Spleen (tissue), 11 donors: ENCODE data around the gene WT1. TPM values are rescaled to one million over a fixed set of nuclear protein-coding genes. Genes with fewer than 3 reads are reported as not detected.

ENCODE experiments used
- DNase-seq: peaks from one replicate; pipeline ENCODE4 v3.0.0-alpha.2; 2020
- H3K27ac ChIP-seq, 8 donors: fragments of 200-600 bp; sonication (generic) in 7 of 8; 1 replicate in 4 of 8; 2 replicates in 4 of 8; pipeline versions ENCODE4 v1.5.0 to v1.8.0; 2016 to 2021; ENCODE audit warnings: inconsistent platforms in 4 of 8, mild to moderate bottlenecking in 4 of 8, moderate library complexity in 1 of 8
- H3K27me3 ChIP-seq, 7 donors: fragments of 200-600 bp; sonication (generic) in 6 of 7; replicated peaks in 1 of 7; 1 replicate in 4 of 7; 2 replicates in 3 of 7; pipeline versions ENCODE4 v1.5.0 to v1.8.0; 2016 to 2021; ENCODE audit warnings: inconsistent platforms in 3 of 7, mild to moderate bottlenecking in 1 of 7
- H3K36me3 ChIP-seq, 6 donors: fragments of 200-600 bp; sonication (generic) in 5 of 6; 1 replicate in 4 of 6; 2 replicates in 2 of 6; pipeline versions ENCODE4 v1.5.0 to v1.8.0; 2016 to 2021; ENCODE audit warnings: inconsistent platforms in 2 of 6
- H3K4me1 ChIP-seq, 6 donors: fragments of 200-600 bp; sonication (generic) in 5 of 6; 1 replicate in 3 of 6; 2 replicates in 3 of 6; pipeline versions ENCODE4 v1.5.0 to v1.8.0; 2016 to 2021; ENCODE audit warnings: inconsistent platforms in 3 of 6
- H3K4me3 ChIP-seq, 8 donors: fragments of 200-600 bp; sonication (generic) in 7 of 8; 1 replicate in 4 of 8; 2 replicates in 4 of 8; pipeline versions ENCODE4 v1.5.0 to v1.8.0; 2016 to 2021; ENCODE audit warnings: inconsistent platforms in 4 of 8, mild to moderate bottlenecking in 4 of 8, moderate library complexity in 2 of 8
- H3K9me3 ChIP-seq, 8 donors: fragments of 200-600 bp; sonication (generic) in 7 of 8; 1 replicate in 4 of 8; 2 replicates in 4 of 8; pipeline versions ENCODE4 v1.5.0 to v1.8.0; 2016 to 2021; ENCODE audit warnings: inconsistent platforms in 4 of 8
- CTCF ChIP-seq, 11 experiments: fragments of 200-600 bp in 7 of 11; fragments of 450-650 bp in 4 of 11; sonication (generic) in 4 of 11; IDR thresholded peaks in 8 of 11; conservative IDR thresholded peaks in 3 of 11; 1 replicate in 7 of 11; 2 replicates in 4 of 11; pipeline versions ENCODE4 v1.4.0 to v1.8.0; 2016 to 2021; ENCODE audit warnings: antibody characterized with exemption in 11 of 11, inconsistent platforms in 4 of 11, mild to moderate bottlenecking in 1 of 11
- POLR2A ChIP-seq, 3 donors: fragments of 450-650 bp; IDR thresholded peaks; one replicate each; pipeline ENCODE4 v1.5.1; 2017; ENCODE audit warnings: antibody characterized with exemption in 3 of 3, mild to moderate bottlenecking in 1 of 3
- POLR2AphosphoS5 ChIP-seq, 3 donors: sonication (generic); formaldehyde crosslinking; IDR thresholded peaks; one replicate each; pipeline ENCODE4 v1.5.1; 2017; ENCODE audit warnings: antibody characterized with exemption in 3 of 3
- WGBS, 5 donors: extraction: QIAGEN DNeasy Blood & Tissue Kit in 3 of 5; methylation state at CpG; one replicate each; pipeline versions ENCODE4 v1.1.5 to v1.1.7; 2013 to 2018; 5-methylcytosine and 5-hydroxymethylcytosine counted together
- intact Hi-C: fragments of 100-400 bp; cut with DNase I; formaldehyde crosslinking; loops from one replicate; pipeline ENCODE4 v1.15.0; 2023; ENCODE audit warnings: low total_unique reads
- polyA plus RNA-seq, 3 donors: library from polyadenylated mRNA; stranded (reverse); fragments of 200-250 nt; gene quantifications; one replicate each; pipeline ENCODE4 v1.2.1, GENCODE V29; 2013
- total RNA-seq, 7 donors: library from RNA; depleted of rRNA in 3 of 7; stranded (reverse); fragments of >200 nt in 3 of 7; fragmentation: NEBNext Ultra II Directional in 4 of 7; extraction: Animal tissue kit (Norgen Biotek cat#: 25700) in 4 of 7; gene quantifications; one replicate each; pipeline versions ENCODE4 v1.1.0 to v1.2.1, GENCODE V29; 2016 to 2021
- donor health status: healthy with polysubstance abuse.
- donor health status: DM: no; HTN: no; CAD: no; lungs with moderate emphysema.
- donor health status: DM: no; HTN: no; CAD: no.
- donor health status: Bipolar disorder and iron deficiency.
- donor health status: healthy.
- donor health status: DM: no; HTN: no; CAD: no.
- donor health status: DM: yes; HTN: yes; CAD: no.

Gene WT1
- total and polyA plus RNA-seq, 10 donors, result 1.6 to 53.0 (median 26.8) TPM

DNA sequence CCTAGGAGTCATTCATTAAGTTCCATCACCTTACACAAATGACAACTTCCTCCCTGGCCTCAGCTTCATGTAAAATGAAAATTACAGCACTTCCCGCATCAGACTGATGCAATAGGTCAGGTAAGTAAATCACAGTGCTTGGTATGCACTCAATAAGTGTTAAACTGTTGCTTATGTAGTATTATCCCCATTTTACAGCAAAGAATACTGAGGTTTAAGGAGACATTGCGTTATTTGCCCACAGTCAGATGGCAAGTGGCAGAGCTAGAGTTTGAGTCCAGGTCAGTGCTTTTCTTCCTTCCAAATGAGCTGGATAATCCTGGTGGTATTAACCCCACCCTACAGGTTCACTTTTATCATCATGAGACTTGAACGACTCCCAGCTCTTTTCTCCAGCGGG is 29.7 kb downstream of the WT1 start:
- TF ChIP-seq POLR2A (IDR thresholded peaks at IDR 0.05), result no peak
- TF ChIP-seq CTCF (IDR thresholded peaks at IDR 0.05 in 8 of 11, conservative IDR thresholded peaks at IDR 0.05 in 3 of 11), result no peak
- no peak for TF ChIP-seq POLR2AphosphoS5 (IDR thresholded peaks at IDR 0.05)
- intact Hi-C loops, result no loop called here
- H3K4me3 ChIP-seq, result no peak overlapping the region
- WGBS, 5 donors, result 83 to 91% (median 87%) methylated on average over 4 of the region's 4 CpGs
- H3K36me3 ChIP-seq, result no peaks in the 10 kb centered on the region
- no peak overlapping the region for H3K27ac ChIP-seq
- H3K4me1 ChIP-seq, result no peaks in the 10 kb centered on the region
- DNase-seq, result no peak
- H3K9me3 ChIP-seq, result peaks cover 0 to 4% (median 0%) of the 10 kb centered on the region in 8 donors
- peaks cover 0 to 10% (median 0%) of the 10 kb centered on the region in 7 donors for H3K27me3 ChIP-seq

DNA sequence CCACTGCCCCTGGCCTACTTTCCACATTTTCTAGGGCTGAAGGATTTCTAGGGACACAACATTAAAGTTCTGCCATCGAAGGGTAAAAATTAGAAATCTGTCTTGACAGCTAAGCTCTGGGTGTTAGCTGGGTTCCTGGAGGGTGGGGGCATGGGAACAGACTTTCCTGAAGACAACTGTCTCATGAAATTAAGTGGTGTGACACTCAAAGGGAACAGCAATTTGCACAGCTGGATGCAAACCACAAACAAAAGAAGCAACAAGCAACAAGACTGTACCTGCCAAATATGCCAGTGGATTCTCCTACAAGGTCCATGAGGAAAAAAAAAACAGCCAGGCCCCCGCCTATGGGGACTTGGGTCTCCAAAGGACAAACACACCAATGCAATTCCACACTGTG is 32.5 kb downstream of the WT1 start:
- H3K36me3 ChIP-seq, result peaks cover 0 to 6% (median 0%) of the 10 kb centered on the region in 6 donors
- WGBS, 5 donors, result 52 to 83% (median 67%) methylated on average over 2 of the region's 2 CpGs
- peaks cover 0 to 10% (median 0%) of the 10 kb centered on the region in 7 donors for H3K27me3 ChIP-seq
- H3K9me3 ChIP-seq, result peaks cover 0 to 4% (median 0%) of the 10 kb centered on the region in 8 donors
- H3K27ac ChIP-seq, result no peak overlapping the region
- H3K4me1 ChIP-seq, result no peaks in the 10 kb centered on the region
- H3K4me3 ChIP-seq, result no peak overlapping the region
- no peak for DNase-seq
- intact Hi-C loops, result no loop called here
- TF ChIP-seq POLR2AphosphoS5 (IDR thresholded peaks at IDR 0.05), result no peak
- TF ChIP-seq CTCF (IDR thresholded peaks at IDR 0.05 in 8 of 11, conservative IDR thresholded peaks at IDR 0.05 in 3 of 11), result no peak

DNA sequence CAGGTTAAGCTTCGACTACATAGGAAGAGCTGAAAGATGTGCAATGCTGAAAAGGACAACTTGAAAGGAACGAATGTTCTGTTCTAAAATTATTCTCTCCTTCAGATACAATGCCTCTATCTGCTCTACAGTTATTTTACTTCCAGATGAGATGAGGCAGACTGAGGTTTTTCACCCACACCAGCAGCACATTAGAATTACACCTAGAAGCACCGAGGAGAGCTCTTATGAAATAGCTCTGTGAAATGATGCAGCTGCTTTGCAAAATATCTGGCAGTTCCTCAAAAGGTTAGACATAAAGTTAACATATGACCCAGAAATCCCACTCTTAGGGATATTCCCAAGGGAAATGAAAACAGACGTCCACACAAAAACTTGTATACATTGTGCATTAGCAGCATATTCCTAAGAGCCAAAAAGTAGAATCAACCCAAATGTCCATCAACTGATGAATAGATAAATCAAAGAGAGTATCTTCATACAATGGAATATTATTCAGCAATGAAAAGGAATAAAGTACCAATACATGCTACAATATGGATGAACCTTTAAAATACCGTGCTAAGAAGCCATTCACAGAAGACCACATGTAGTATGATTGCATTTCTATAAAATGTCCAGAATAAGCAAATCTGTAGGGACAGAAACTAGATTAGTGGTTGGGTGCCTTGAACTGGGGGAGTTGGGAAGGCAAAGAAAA is 34.5 kb downstream of the WT1 start:
- peaks cover 0 to 6% (median 0%) of the 10 kb centered on the region in 6 donors for H3K36me3 ChIP-seq
- H3K27ac ChIP-seq, result no peak overlapping the region
- DNase-seq, result no peak
- intact Hi-C loops, result no loop called here
- peaks cover 0 to 4% (median 0%) of the 10 kb centered on the region in 6 donors for H3K4me1 ChIP-seq
- H3K27me3 ChIP-seq, result peaks cover 0 to 10% (median 0%) of the 10 kb centered on the region in 7 donors
- TF ChIP-seq POLR2AphosphoS5 (IDR thresholded peaks at IDR 0.05) (no peak), POLR2A (IDR thresholded peaks at IDR 0.05) (no peak), CTCF (IDR thresholded peaks at IDR 0.05 in 8 of 11, conservative IDR thresholded peaks at IDR 0.05 in 3 of 11) (no peak)
- no peak overlapping the region for H3K4me3 ChIP-seq
- WGBS, 5 donors, result 59 to 71% (median 68%) methylated on average over 5 of the region's 5 CpGs
- H3K9me3 ChIP-seq, result peaks cover 0 to 4% (median 0%) of the 10 kb centered on the region in 8 donors

DNA sequence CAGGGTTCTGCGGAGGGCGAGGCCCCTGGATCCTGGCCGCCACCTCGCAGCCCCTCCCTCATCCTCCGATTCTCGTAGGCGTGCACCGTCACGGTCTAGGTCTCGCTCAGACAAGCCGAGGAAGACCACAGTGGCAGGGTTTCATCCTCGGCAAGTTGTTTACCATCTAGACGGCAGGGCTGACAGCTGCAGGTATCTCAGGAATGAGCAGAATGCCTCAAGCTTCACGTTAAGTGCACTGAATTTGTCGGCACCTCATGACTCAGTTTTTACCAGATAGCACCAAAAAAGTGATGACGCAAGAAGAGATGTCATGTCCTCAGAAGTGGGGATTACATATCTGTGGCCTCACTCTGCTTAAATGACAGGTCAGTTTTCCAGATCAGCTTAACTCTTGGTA is 35.1 kb downstream of the WT1 start:
- peaks cover 0 to 10% (median 0%) of the 10 kb centered on the region in 7 donors for H3K27me3 ChIP-seq
- 67 to 76% (median 73%) methylated on average over 16 of the region's 16 CpGs for WGBS, 5 donors
- H3K9me3 ChIP-seq, result peaks cover 0 to 4% (median 0%) of the 10 kb centered on the region in 8 donors
- no peak for DNase-seq
- H3K27ac ChIP-seq, result no peak overlapping the region
- H3K4me3 ChIP-seq, result no peak overlapping the region
- peak in 2 of 3 donors; percentile 17 to 46 for TF ChIP-seq POLR2AphosphoS5 (IDR thresholded peaks at IDR 0.05)
- no peak for TF ChIP-seq POLR2A (IDR thresholded peaks at IDR 0.05)
- peaks cover 0 to 4% (median 0%) of the 10 kb centered on the region in 6 donors for H3K4me1 ChIP-seq
- peaks cover 0 to 6% (median 0%) of the 10 kb centered on the region in 6 donors for H3K36me3 ChIP-seq
- intact Hi-C loops, result no loop called here
